HEK293 (cell line): ENCODE data around the gene TRIM44.
A peak's percentile ranks its signal among the peaks of the same experiment; 100 is the strongest.

Experiments used
- CTCF ChIA-PET: fragments of 350-600 bp; formaldehyde crosslinking; extraction: SDS; loops from one replicate; lab custom pipeline; 2021; ENCODE audit warnings: antibody characterized with exemption; lab: Yijun Ruan, JAX
- POLR2A ChIA-PET: fragments of 300-600 bp; formaldehyde crosslinking; extraction: SDS; loops from one replicate; lab custom pipeline; 2020; ENCODE audit warnings: antibody characterized with exemption, inconsistent platforms; lab: Yijun Ruan, JAX
- H3K27ac ChIP-seq: fragments of 200-500 bp; sonication (Bioruptor generic); 2 replicates; pipeline ENCODE4 v1.5.1; 2014; ENCODE audit warnings: low read depth, low read length, control low read depth, inconsistent platforms; ENCODE audit errors: extremely low read depth
- H3K36me3 ChIP-seq, 2 experiments: fragments of 200-500 bp in 1 of 2; sonication (Bioruptor generic) in 1 of 2; 1 replicate in 1 of 2; 2 replicates in 1 of 2; pipeline ENCODE4 v1.5.1; 2014 to 2017; ENCODE audit warnings: inconsistent platforms in 2 of 2, low read length in 2 of 2; ENCODE audit not compliant: control insufficient read depth in 2 of 2, insufficient read depth in 1 of 2
- H3K4me1 ChIP-seq: fragments of 200-500 bp; sonication (Bioruptor generic); 2 replicates; pipeline ENCODE4 v1.5.1; 2014; ENCODE audit warnings: mild to moderate bottlenecking, low read length, inconsistent platforms; ENCODE audit not compliant: control insufficient read depth, insufficient read depth
- H3K4me3 ChIP-seq: 2 replicates; pipeline ENCODE4 v1.5.1; 2011; ENCODE audit warnings: low read depth, mild to moderate bottlenecking, control low read depth, low read length, moderate library complexity
- H3K9me3 ChIP-seq: fragments of 200-500 bp; sonication (Bioruptor generic); 2 replicates; pipeline ENCODE4 v1.5.1; 2014; ENCODE audit warnings: low read depth, low read length, inconsistent platforms; ENCODE audit not compliant: control insufficient read depth, insufficient read depth
- EGR2 ChIP-seq: fragments of 450-650 bp; formaldehyde crosslinking; IDR thresholded peaks from 2 replicates; pipeline ENCODE4 v1.5.1; 2016; ENCODE audit warnings: low read depth, missing biosample characterization, missing genetic modification characterization
- HOXA7 ChIP-seq: sonication (generic); formaldehyde crosslinking; IDR thresholded peaks from 2 replicates; pipeline ENCODE4 v1.8.1; 2022; ENCODE audit warnings: missing genetic modification reagents, borderline replicate concordance
- SALL2 ChIP-seq: fragments of 450-650 bp; formaldehyde crosslinking; IDR thresholded peaks from 2 replicates; pipeline ENCODE4 v1.5.0; 2017; ENCODE audit warnings: missing biosample characterization, mild to moderate bottlenecking, missing genetic modification characterization, borderline replicate concordance
- SP2 ChIP-seq: fragments of 450-650 bp; formaldehyde crosslinking; IDR thresholded peaks from 2 replicates; pipeline ENCODE4 v1.5.1; 2016; ENCODE audit warnings: missing biosample characterization, missing genetic modification characterization
- TRIM28 ChIP-seq: IDR thresholded peaks from 2 replicates; pipeline ENCODE4 v1.6.1; 2011; ENCODE audit warnings: low read length, control low read depth, borderline replicate concordance
- ZEB2 ChIP-seq: fragments of 450-650 bp; formaldehyde crosslinking; IDR thresholded peaks from 2 replicates; pipeline ENCODE4 v1.5.1; 2016; ENCODE audit warnings: missing biosample characterization, missing genetic modification characterization
- ZFHX2 ChIP-seq: fragments of 450-650 bp; formaldehyde crosslinking; conservative IDR thresholded peaks from 2 replicates; pipeline ENCODE4 v1.5.1; 2016; ENCODE audit warnings: missing biosample characterization, missing genetic modification characterization
- ZFP41 ChIP-seq: fragments of 450-650 bp; formaldehyde crosslinking; IDR thresholded peaks from 2 replicates; pipeline ENCODE4 v1.5.1; 2016; ENCODE audit warnings: missing biosample characterization, missing genetic modification characterization, borderline replicate concordance
- ZNF10 ChIP-seq: fragments of 450-650 bp; formaldehyde crosslinking; IDR thresholded peaks from 2 replicates; pipeline ENCODE4 v1.5.1; 2017; ENCODE audit warnings: missing biosample characterization, missing genetic modification characterization
- ZNF112 ChIP-seq: fragments of 450-650 bp; formaldehyde crosslinking; IDR thresholded peaks from 2 replicates; pipeline ENCODE4 v1.5.0; 2017; ENCODE audit warnings: missing biosample characterization, missing genetic modification characterization
- ZNF155 ChIP-seq: fragments of 450-650 bp; formaldehyde crosslinking; IDR thresholded peaks from 2 replicates; pipeline ENCODE4 v1.5.1; 2016; ENCODE audit warnings: missing biosample characterization, missing genetic modification characterization
- ZNF16 ChIP-seq: fragments of 450-650 bp; formaldehyde crosslinking; IDR thresholded peaks from 2 replicates; pipeline ENCODE4 v1.5.1; 2016; ENCODE audit warnings: low read depth, missing biosample characterization, missing genetic modification characterization
- ZNF214 ChIP-seq: fragments of 450-650 bp; formaldehyde crosslinking; IDR thresholded peaks from 2 replicates; pipeline ENCODE4 v1.5.1; 2017; ENCODE audit warnings: missing biosample characterization, mild to moderate bottlenecking, missing genetic modification characterization, borderline replicate concordance
- ZNF366 ChIP-seq: fragments of 450-650 bp; formaldehyde crosslinking; conservative IDR thresholded peaks from 2 replicates; pipeline ENCODE4 v1.5.1; 2016; ENCODE audit warnings: missing biosample characterization, missing genetic modification characterization
- ZNF433 ChIP-seq: fragments of 450-650 bp; formaldehyde crosslinking; IDR thresholded peaks from 2 replicates; pipeline ENCODE4 v1.5.1; 2016; ENCODE audit warnings: missing biosample characterization, missing genetic modification characterization, low read depth
- ZNF473 ChIP-seq: fragments of 450-650 bp; formaldehyde crosslinking; IDR thresholded peaks from 2 replicates; pipeline ENCODE4 v1.5.1; 2017; ENCODE audit warnings: missing biosample characterization, missing genetic modification characterization
- ZNF501 ChIP-seq: fragments of 450-650 bp; formaldehyde crosslinking; IDR thresholded peaks from 2 replicates; pipeline ENCODE4 v1.5.1; 2016; ENCODE audit warnings: missing biosample characterization, missing genetic modification characterization
- ZNF548 ChIP-seq: fragments of 450-650 bp; formaldehyde crosslinking; IDR thresholded peaks from 2 replicates; pipeline ENCODE4 v1.5.1; 2016; ENCODE audit warnings: missing biosample characterization, missing genetic modification characterization
- ZNF555 ChIP-seq: fragments of 450-650 bp; formaldehyde crosslinking; conservative IDR thresholded peaks from 2 replicates; pipeline ENCODE4 v1.5.1; 2017; ENCODE audit warnings: missing biosample characterization, mild to moderate bottlenecking, missing genetic modification characterization, inconsistent platforms
- ZNF558 ChIP-seq: fragments of 450-650 bp; formaldehyde crosslinking; IDR thresholded peaks from 2 replicates; pipeline ENCODE4 v1.5.1; 2016; ENCODE audit warnings: missing biosample characterization, missing genetic modification characterization
- ZNF560 ChIP-seq: fragments of 450-650 bp; formaldehyde crosslinking; IDR thresholded peaks from 2 replicates; pipeline ENCODE4 v1.5.1; 2017; ENCODE audit warnings: missing biosample characterization, missing genetic modification characterization, borderline replicate concordance
- ZNF624 ChIP-seq: fragments of 450-650 bp; formaldehyde crosslinking; IDR thresholded peaks from 2 replicates; pipeline ENCODE4 v1.5.1; 2017; ENCODE audit warnings: missing biosample characterization, missing genetic modification characterization
- ZNF658 ChIP-seq: fragments of 450-650 bp; formaldehyde crosslinking; IDR thresholded peaks from 2 replicates; pipeline ENCODE4; 2016; ENCODE audit warnings: missing biosample characterization, missing genetic modification characterization
- TF ChIP-seq, protein P1 (sequence below): fragments of 450-650 bp; formaldehyde crosslinking; IDR thresholded peaks from 2 replicates; pipeline ENCODE4 v1.5.1; 2016; ENCODE audit warnings: missing biosample characterization, missing genetic modification characterization, low read depth
- TF ChIP-seq, protein P2 (sequence below): fragments of 450-650 bp; formaldehyde crosslinking; IDR thresholded peaks from 2 replicates; pipeline ENCODE4 v1.5.1; 2016; ENCODE audit warnings: missing biosample characterization, missing genetic modification characterization
- TF ChIP-seq, protein P3 (sequence below): fragments of 450-650 bp; IDR thresholded peaks from 2 replicates; pipeline ENCODE4 v1.5.1; 2018; ENCODE audit warnings: missing biosample characterization, mild to moderate bottlenecking, missing genetic modification characterization

The TRIM44 gene

DNA sequence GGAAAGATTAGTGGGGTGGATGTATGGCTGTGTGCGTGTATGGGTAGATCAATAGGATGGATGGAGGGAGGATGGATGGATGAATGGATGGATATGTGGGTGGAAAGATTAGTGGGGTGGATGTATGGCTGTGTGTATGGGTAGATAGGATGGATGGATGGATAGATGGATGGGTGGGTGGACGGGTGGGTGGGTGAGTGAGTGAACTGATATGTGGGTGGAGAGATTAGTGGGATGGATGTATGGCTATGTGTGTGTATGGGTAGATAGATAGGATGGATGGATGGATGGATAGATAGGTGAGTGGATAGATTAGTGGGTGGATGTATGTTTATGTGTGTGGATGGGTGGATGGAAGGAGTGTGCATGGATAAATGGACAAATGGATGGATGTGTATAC is 193.7 kb downstream of the TRIM44 start:
- Histone ChIP-seq H3K9me3 (no peaks in the 10 kb centered on the region), H3K27ac (no peak overlapping the region), H3K4me3 (no peak overlapping the region), H3K36me3 (no peaks in the 10 kb centered on the region), H3K4me1 (no peaks in the 10 kb centered on the region)
- ChIA-PET CTCF (no interaction called here), POLR2A (no interaction called here)
- TF ChIP-seq ZNF624 (tag by site-specific recombination) = no peak
- no peak for TF ChIP-seq HOXA7 (CRISPR knock-in tag)
- TF ChIP-seq, protein P1, sequence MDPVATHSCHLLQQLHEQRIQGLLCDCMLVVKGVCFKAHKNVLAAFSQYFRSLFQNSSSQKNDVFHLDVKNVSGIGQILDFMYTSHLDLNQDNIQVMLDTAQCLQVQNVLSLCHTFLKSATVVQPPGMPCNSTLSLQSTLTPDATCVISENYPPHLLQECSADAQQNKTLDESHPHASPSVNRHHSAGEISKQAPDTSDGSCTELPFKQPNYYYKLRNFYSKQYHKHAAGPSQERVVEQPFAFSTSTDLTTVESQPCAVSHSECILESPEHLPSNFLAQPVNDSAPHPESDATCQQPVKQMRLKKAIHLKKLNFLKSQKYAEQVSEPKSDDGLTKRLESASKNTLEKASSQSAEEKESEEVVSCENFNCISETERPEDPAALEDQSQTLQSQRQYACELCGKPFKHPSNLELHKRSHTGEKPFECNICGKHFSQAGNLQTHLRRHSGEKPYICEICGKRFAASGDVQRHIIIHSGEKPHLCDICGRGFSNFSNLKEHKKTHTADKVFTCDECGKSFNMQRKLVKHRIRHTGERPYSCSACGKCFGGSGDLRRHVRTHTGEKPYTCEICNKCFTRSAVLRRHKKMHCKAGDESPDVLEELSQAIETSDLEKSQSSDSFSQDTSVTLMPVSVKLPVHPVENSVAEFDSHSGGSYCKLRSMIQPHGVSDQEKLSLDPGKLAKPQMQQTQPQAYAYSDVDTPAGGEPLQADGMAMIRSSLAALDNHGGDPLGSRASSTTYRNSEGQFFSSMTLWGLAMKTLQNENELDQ (tag by site-specific recombination) = no peak
- no peak for TF ChIP-seq ZNF555 (tag by site-specific recombination)
- TF ChIP-seq ZFHX2 (tag by site-specific recombination) = peak; percentile 87
- no peak for TF ChIP-seq ZNF433 (tag by site-specific recombination)
- TF ChIP-seq SP2 (tag by site-specific recombination) = no peak
- TF ChIP-seq ZEB2 (tag by site-specific recombination) = no peak
- TF ChIP-seq ZNF366 (tag by site-specific recombination) = peak; percentile 57
- no peak for TF ChIP-seq ZNF548 (tag by site-specific recombination)
- peak; percentile 98 for TF ChIP-seq EGR2 (tag by site-specific recombination)
- no peak for TF ChIP-seq SALL2 (tag by site-specific recombination)
- TF ChIP-seq, protein P2, sequence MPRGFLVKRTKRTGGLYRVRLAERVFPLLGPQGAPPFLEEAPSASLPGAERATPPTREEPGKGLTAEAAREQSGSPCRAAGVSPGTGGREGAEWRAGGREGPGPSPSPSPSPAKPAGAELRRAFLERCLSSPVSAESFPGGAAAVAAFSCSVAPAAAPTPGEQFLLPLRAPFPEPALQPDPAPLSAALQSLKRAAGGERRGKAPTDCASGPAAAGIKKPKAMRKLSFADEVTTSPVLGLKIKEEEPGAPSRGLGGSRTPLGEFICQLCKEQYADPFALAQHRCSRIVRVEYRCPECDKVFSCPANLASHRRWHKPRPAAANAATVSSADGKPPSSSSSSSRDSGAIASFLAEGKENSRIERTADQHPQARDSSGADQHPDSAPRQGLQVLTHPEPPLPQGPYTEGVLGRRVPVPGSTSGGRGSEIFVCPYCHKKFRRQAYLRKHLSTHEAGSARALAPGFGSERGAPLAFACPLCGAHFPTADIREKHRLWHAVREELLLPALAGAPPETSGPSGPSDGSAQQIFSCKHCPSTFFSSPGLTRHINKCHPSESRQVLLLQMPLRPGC = no peak
- TF ChIP-seq ZFP41 (tag by site-specific recombination) = no peak

DNA sequence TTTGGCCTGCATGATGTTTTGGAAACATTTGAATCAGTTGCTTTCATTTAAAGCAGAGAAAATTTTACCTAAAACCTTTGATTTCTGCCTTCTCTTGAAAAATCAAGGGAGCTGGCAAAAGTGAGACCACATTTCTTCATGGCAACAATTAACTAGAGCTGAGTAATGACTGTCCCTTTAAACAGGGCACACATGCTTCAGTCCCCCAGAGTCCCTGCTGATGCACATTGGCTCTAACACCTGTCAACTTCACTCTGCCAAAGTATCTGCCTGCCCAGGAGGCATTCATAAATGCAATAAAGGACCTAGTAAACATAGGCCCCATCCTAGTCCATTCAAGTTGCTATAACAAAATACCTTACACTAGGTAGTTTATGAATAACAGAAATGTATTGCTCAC is 194.2 kb downstream of the TRIM44 start:
- POLR2A ChIA-PET = no interaction called here
- TF ChIP-seq ZNF16 (tag by site-specific recombination) (no peak), ZNF214 (tag by site-specific recombination) (no peak), ZFP41 (tag by site-specific recombination) (no peak), ZNF473 (no peak), ZEB2 (tag by site-specific recombination) (no peak), ZNF501 (tag by site-specific recombination) (no peak), ZNF155 (tag by site-specific recombination) (no peak), ZNF624 (tag by site-specific recombination) (no peak), ZNF10 (tag by site-specific recombination) (no peak), ZNF560 (tag by site-specific recombination) (no peak), ZNF558 (tag by site-specific recombination) (no peak), ZNF112 (tag by site-specific recombination) (no peak), ZNF658 (tag by site-specific recombination) (no peak), TRIM28 (no peak)
- TF ChIP-seq, protein P3, sequence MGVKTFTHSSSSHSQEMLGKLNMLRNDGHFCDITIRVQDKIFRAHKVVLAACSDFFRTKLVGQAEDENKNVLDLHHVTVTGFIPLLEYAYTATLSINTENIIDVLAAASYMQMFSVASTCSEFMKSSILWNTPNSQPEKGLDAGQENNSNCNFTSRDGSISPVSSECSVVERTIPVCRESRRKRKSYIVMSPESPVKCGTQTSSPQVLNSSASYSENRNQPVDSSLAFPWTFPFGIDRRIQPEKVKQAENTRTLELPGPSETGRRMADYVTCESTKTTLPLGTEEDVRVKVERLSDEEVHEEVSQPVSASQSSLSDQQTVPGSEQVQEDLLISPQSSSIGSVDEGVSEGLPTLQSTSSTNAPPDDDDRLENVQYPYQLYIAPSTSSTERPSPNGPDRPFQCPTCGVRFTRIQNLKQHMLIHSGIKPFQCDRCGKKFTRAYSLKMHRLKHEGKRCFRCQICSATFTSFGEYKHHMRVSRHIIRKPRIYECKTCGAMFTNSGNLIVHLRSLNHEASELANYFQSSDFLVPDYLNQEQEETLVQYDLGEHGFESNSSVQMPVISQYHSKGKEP (tag by site-specific recombination) = no peak
- no peak overlapping the region for H3K4me3 ChIP-seq
- no peak overlapping the region for H3K27ac ChIP-seq
- no peaks in the 10 kb centered on the region for H3K36me3 ChIP-seq
- CTCF ChIA-PET = no interaction called here
- H3K4me1 ChIP-seq = no peaks in the 10 kb centered on the region
- H3K9me3 ChIP-seq = no peaks in the 10 kb centered on the region
